ACC112 (cell line): ENCODE measurements around the gene PPP1R13B.
A peak's percentile ranks its signal among the peaks of the same experiment; 100 is the strongest.

Experiments used
- H2AFZ ChIP-seq: fragments of 200-600 bp; sonication (generic); one replicate; pipeline ENCODE4 v1.6.0; 2017; ENCODE audit warnings: antibody characterized with exemption, low read length; ENCODE audit not compliant: unreplicated experiment
- H3K27ac ChIP-seq: fragments of 200-600 bp; sonication (generic); 2 replicates; pipeline ENCODE4 v1.5.1; 2014; ENCODE audit warnings: low read depth, mild to moderate bottlenecking, antibody characterized with exemption, low read length, moderate library complexity
- H3K27me3 ChIP-seq: fragments of 200-600 bp; sonication (generic); 2 replicates; pipeline ENCODE4 v1.6.1; 2014; ENCODE audit warnings: mild to moderate bottlenecking, antibody characterized with exemption, low read length, moderate library complexity, mixed read lengths; ENCODE audit not compliant: insufficient read depth
- H3K36me3 ChIP-seq: fragments of 200-600 bp; sonication (generic); 2 replicates; pipeline ENCODE4 v1.6.1; 2016; ENCODE audit warnings: mild to moderate bottlenecking, antibody characterized with exemption, low read length, moderate library complexity, mixed read lengths; ENCODE audit not compliant: insufficient read depth
- H3K4me1 ChIP-seq: fragments of 200-600 bp; sonication (generic); one replicate; pipeline ENCODE4 v1.6.1; 2016; ENCODE audit warnings: low read length, mixed read lengths; ENCODE audit not compliant: insufficient read depth, unreplicated experiment, control insufficient read depth
- H3K4me3 ChIP-seq: fragments of 200-600 bp; sonication (generic); 2 replicates; pipeline ENCODE4 v1.5.1; 2014; ENCODE audit warnings: mild to moderate bottlenecking, low read depth, low read length
- H3K79me2 ChIP-seq: fragments of 200-600 bp; sonication (generic); one replicate; pipeline ENCODE4 v1.6.0; 2016; ENCODE audit warnings: low read length; ENCODE audit not compliant: control insufficient read depth, unreplicated experiment, insufficient read depth

PPP1R13B gene

DNA sequence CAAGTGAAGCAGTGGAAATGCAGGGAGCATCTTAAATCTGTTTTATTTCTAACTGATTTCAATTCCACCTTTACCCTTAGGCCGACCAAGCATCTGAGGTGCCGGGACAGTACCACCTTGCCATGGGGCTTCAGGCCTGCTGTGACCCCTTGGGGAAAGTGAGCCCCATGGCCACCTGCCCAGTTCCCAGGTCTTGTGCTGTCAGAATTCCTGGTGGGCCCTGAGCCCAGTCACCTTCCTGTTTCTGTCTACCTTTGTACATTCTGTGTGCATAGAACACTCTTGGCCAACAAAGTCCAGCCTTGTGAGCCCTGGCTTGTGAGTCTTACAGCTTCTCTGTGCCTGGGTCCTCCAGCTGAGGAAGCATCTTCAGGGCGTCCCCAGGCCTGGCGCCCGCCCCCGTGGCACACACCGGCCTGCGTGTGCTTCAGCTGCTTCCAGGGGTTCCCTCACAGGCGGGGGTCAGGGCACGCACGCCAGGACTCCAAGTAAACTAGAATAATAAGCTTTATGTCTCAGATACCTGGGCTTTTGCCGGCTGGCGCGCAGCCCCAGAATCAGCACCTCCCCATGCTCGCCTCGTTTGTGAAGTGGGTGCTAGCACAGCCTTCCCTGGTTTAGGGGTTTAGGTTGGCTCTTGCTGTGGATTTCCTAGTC lies 121.5 kb downstream of the PPP1R13B start:
- Histone ChIP-seq H3K27me3 (no peaks in the 10 kb centered on the region), H3K79me2 (peaks cover 33% of the 10 kb centered on the region), H2AFZ (no peak overlapping the region), H3K36me3 (no peaks in the 10 kb centered on the region), H3K4me1 (peaks cover 9% of the 10 kb centered on the region), H3K27ac (no peak overlapping the region), H3K4me3 (no peak overlapping the region)

DNA sequence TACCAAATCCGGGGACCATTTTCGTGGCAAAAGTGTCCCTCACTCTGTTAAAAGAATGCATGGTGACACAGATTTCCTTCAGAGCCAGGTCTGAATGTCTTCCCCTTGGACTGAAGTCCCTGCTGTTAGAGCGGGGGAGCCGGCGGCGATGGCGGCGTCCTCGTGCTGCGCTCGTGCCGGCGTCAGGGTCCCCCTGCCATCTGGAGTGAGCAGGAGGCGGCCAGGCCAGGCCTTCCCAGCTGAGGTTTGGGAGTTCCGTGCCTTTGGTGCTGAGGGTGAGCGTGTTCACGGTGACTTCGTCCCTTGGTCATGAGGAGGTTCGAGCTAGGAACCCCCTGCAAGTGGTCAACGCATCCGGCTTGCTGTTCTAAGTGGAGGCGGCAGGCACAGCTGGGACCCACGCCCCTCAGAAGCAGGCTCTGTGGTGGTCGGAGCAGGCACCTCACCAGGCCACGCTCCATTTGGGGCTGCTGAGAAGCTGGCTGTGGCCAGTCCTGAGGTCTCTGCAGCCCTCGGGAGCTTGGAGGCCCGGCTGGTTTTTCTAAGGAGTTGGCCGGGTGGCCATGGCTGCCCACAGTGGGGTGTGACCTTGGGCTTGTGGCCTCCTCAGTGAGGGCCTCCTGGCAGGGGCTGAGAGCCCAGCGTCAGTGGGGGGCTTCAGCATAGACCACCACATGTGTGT lies 122.2 kb downstream of the PPP1R13B start:
- peaks cover 40% of the 10 kb centered on the region for H3K79me2 ChIP-seq
- no peak overlapping the region for H3K4me3 ChIP-seq
- no peak overlapping the region for H3K27ac ChIP-seq
- peaks cover 9% of the 10 kb centered on the region for H3K4me1 ChIP-seq
- no peaks in the 10 kb centered on the region for H3K27me3 ChIP-seq
- H2AFZ ChIP-seq, result no peak overlapping the region
- H3K36me3 ChIP-seq, result no peaks in the 10 kb centered on the region

DNA sequence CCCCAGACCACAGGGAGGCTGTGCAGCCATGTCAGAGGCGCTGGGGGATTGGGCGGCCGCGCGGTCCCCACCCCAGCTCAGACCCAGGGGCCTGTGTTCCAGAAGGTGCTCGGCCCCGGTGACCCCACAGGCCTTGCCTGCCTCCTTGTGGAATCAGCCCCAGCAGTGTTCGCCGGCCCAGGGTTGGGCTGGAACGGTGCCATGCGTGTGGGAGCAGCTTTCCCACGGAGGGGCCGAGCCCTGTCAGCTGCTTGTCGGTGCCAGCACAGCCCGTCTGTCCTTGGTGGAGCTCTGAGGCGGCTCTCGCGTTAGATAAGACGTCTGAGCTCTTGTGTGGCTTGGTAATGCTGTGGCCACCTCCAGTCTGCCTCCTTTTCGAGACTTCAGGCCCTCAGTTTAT lies 123.3 kb downstream of the PPP1R13B start:
- Histone ChIP-seq H3K36me3 (no peaks in the 10 kb centered on the region), H3K79me2 (peaks cover 46% of the 10 kb centered on the region), H2AFZ (no peak overlapping the region), H3K27ac (no peak overlapping the region), H3K4me3 (no peak overlapping the region), H3K4me1 (peaks cover 9% of the 10 kb centered on the region), H3K27me3 (no peaks in the 10 kb centered on the region)

DNA sequence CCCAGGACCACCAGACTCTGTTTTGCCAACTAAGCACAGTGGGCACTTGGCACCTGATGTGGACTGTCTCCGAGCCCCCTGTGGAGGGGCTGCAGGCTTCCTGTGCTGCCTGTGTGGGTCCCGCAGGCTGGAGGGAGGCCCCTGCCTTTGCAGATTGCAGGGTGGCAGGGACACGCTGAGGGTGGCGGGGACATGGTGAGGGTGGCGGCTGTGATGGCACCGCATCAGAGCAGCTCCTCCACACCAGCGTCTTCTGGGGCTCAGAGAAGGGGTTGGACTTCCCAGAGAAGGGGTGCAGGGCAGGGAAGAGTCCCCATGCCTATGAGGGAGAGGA lies 123.7 kb downstream of the PPP1R13B start:
- Histone ChIP-seq H3K36me3 (no peaks in the 10 kb centered on the region), H3K79me2 (peaks cover 48% of the 10 kb centered on the region), H3K27me3 (no peaks in the 10 kb centered on the region), H3K4me3 (no peak overlapping the region), H2AFZ (no peak overlapping the region), H3K27ac (no peak overlapping the region), H3K4me1 (peaks cover 9% of the 10 kb centered on the region)

DNA sequence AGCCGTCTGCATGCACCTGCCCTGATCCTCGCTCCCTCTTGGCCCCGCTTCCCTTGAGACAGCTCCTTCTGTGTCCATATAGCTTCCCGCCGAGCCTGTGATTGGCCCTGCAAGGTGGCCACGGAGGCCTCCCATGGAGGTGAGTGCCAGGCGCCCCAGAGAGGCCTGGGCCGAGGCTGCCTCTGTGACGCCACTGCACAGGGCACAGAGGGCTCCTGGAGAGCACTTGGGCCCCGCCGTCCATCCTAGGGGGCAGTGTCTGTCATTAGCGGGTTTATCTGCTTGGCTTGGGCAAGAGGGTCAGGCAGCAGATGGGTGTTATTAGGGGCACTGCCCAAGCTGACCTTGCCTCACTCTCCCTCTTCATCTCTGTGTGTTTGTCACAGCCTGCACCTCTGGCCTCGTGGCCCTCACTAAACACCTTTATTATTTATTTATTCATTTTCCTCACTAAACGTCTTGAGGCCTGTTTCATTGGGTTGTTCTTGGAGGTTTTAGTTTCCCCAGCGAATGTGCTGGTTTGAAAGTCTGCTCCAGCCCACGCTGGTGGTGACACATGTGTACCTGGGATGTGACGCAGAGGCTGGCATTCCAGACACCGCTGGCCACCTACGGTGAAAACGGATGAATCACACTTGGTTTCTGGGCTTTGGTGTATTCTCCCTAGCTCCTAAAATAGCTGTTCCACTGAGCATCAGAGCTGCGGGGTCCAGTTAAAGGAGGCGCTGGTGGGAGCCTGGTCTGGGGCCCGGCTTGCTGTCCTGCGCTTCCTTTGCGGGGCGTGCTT lies 125.8 kb downstream of the PPP1R13B start:
- H3K79me2 ChIP-seq, result peaks cover 70% of the 10 kb centered on the region
- no peak overlapping the region for H3K27ac ChIP-seq
- H3K36me3 ChIP-seq, result no peaks in the 10 kb centered on the region
- H3K27me3 ChIP-seq, result no peaks in the 10 kb centered on the region
- H3K4me1 ChIP-seq, result peaks cover 18% of the 10 kb centered on the region
- H2AFZ ChIP-seq, result no peak overlapping the region
- no peak overlapping the region for H3K4me3 ChIP-seq

DNA sequence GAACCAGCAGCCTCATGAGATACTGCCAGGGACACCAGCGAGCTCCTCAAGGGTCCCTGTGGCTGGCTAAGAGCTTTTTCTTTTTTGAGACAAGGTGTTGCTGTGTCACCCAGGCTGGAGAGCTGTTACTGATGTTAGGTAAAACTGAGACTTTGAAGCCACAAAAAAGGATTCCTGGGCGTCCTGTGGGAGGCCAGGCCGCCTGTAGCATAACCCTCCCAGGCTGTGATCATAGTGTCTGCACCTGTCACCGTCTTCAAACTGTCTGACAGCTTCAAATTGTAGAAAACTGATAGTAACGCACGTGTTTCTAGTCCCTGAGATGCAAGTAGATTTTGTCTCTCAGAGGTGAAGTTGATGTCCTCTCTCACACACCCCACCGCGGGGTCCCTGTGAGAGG lies 127.6 kb downstream of the PPP1R13B start:
- Histone ChIP-seq H3K36me3 (no peaks in the 10 kb centered on the region), H3K4me1 (peaks cover 18% of the 10 kb centered on the region), H3K27me3 (no peaks in the 10 kb centered on the region), H2AFZ (no peak overlapping the region), H3K4me3 (no peak overlapping the region), H3K79me2 (peaks cover 71% of the 10 kb centered on the region), H3K27ac (no peak overlapping the region)

DNA sequence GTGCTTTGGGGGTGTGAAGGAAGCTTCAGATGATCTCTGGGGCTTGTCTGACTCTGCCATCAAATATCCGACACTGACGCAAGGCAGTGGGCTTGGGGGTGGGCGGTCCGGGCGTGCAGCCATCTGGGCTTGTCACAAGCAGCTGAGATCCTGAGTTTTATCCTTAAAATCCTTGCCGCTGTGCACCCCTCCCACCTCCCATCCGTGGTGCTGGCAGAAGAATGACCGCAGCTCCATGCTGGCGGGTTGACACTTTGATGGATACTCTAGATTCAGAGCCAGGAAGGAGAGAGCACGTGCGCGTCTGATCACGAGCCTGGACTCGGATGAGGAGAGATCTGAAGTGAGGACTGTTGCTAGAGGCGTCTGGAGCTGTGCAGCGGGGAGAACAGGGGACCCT lies 128.8 kb downstream of the PPP1R13B start:
- no peak overlapping the region for H2AFZ ChIP-seq
- H3K79me2 ChIP-seq, result peaks cover 74% of the 10 kb centered on the region
- H3K36me3 ChIP-seq, result no peaks in the 10 kb centered on the region
- H3K4me3 ChIP-seq, result no peak overlapping the region
- H3K4me1 ChIP-seq, result peaks cover 26% of the 10 kb centered on the region
- no peaks in the 10 kb centered on the region for H3K27me3 ChIP-seq
- no peak overlapping the region for H3K27ac ChIP-seq

DNA sequence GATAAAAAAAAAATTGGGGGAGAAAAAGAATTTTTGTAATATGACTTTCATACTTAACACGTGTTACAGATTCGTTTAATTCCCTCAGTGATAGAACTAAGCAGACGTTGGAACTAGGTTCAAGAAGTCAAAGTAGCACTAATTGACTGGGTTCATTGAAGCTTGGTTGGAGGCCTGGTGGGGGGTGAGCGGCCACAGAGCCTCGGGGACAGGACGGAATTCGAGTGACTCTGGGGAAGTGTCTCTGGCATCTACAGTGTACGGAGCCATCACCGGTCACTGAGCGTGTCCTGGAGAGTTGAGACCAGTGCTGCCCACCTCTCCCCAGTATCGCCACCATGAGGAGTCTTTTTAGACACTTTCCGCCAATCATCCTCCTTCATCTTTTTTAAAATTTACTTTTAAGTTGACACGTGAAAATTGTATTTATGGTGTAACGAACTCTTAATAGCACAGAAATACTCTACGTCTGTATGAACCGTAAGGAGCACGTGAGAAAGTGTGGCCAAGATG lies 130.4 kb downstream of the PPP1R13B start:
- no peaks in the 10 kb centered on the region for H3K36me3 ChIP-seq
- H3K79me2 ChIP-seq, result peaks cover 77% of the 10 kb centered on the region
- H3K27me3 ChIP-seq, result no peaks in the 10 kb centered on the region
- peaks cover 27% of the 10 kb centered on the region for H3K4me1 ChIP-seq
- peak overlapping the region; percentile 96 for H3K4me3 ChIP-seq
- H2AFZ ChIP-seq, result no peak overlapping the region
- H3K27ac ChIP-seq, result no peak overlapping the region

DNA sequence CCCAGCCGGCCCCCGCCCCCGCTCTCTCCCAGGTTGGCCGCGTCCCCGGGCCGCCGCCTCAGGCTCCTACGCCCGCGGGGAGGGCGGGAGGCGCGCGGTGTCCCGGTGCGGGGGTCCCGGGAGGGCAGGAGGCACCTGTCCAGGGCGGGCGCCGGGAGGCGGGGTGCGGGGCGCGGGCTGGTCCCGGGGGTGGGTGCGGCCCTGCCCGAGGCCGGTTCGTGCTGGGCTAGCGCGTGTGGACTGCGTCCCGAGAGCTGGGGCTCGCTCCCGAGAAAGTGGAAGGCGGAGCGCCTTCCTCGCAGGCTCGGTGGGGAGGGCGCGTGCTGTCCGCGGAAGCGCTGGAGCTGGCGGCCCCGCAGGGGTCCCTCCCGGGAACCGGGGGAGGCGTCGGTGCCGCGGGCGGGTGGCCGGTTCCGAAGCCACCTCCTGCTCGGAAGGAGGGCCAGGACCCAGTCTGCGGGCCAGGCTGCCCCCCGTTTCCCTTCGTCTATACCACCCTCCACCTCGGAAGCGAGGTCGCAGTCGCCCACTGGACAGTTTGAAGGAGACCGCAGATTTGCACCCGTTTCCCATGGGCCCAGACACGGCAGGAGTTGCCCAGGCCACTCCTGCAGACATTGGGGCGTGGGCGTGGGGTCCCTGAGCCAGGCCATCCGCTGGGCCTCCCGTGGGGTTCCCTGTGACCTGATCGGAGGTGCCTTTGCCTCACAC lies 131.1 kb downstream of the PPP1R13B start:
- no peak overlapping the region for H3K27ac ChIP-seq

More for the DNA sequence above, 131.1 kb downstream of the PPP1R13B start:
- Histone ChIP-seq H3K79me2 (peaks cover 77% of the 10 kb centered on the region), H3K4me3 (peak overlapping the region; percentile 96), H3K27me3 (no peaks in the 10 kb centered on the region), H2AFZ (peak overlapping the region; percentile 73), H3K4me1 (peaks cover 31% of the 10 kb centered on the region), H3K36me3 (no peaks in the 10 kb centered on the region)
